Skeletal muscle satellite cell (primary cell): ENCODE measurements around the gene RPL35. TPM values are rescaled to one million over a fixed set of nuclear protein-coding genes. Genes with fewer than 3 reads are reported as not detected.

Experiments used
- H3K27me3 ChIP-seq: 2 replicates; pipeline ENCODE4 v1.7.0; 2013; ENCODE audit warnings: low read length; ENCODE audit not compliant: control insufficient read depth, insufficient read depth
- H3K36me3 ChIP-seq: 2 replicates; pipeline ENCODE4 v1.7.0; 2013; ENCODE audit warnings: mild to moderate bottlenecking, control low read depth, low read length; ENCODE audit not compliant: insufficient read depth
- H3K4me1 ChIP-seq: 2 replicates; pipeline ENCODE4 v1.7.0; 2013; ENCODE audit warnings: low read length; ENCODE audit not compliant: control insufficient read depth, insufficient read depth
- H3K4me2 ChIP-seq: 2 replicates; pipeline ENCODE4 v1.7.0; 2013; ENCODE audit warnings: mild to moderate bottlenecking, low read length
- H3K4me3 ChIP-seq: 2 replicates; pipeline ENCODE4 v1.7.0; 2013; ENCODE audit warnings: low read length
- H3K9ac ChIP-seq: 2 replicates; pipeline ENCODE4 v1.7.0; 2013; ENCODE audit warnings: mild to moderate bottlenecking, low read depth, low read length, moderate library complexity
- H3K9me3 ChIP-seq: replicated peaks from 2 replicates; pipeline ENCODE4 v1.7.0; 2013; ENCODE audit warnings: mild to moderate bottlenecking, control low read depth, low read length
- small RNA-seq: library from RNA; depleted of rRNA; stranded (forward); fragments of <200 nt; gene quantifications from one replicate; pipeline ENCODE3, GENCODE V24; 2012

The RPL35 gene

GRCh38 chr9:124810663-124811355 lies 50.9 kb downstream of the RPL35 start:
- H3K4me2 ChIP-seq: peak overlapping the region; percentile 55
- peaks cover 41% of the 10 kb centered on the region for H3K4me1 ChIP-seq
- H3K9me3 ChIP-seq: no peaks in the 10 kb centered on the region
- no peaks in the 10 kb centered on the region for H3K36me3 ChIP-seq
- H3K9ac ChIP-seq: peak overlapping the region; percentile 80
- H3K4me3 ChIP-seq: peak overlapping the region; percentile 12
- no peaks in the 10 kb centered on the region for H3K27me3 ChIP-seq

- Histone ChIP-seq H3K4me2 (no peak overlapping the region), H3K9ac (peak overlapping the region; percentile 60), H3K36me3 (no peaks in the 10 kb centered on the region), H3K4me3 (no peak overlapping the region), H3K9me3 (no peaks in the 10 kb centered on the region), H3K27me3 (no peaks in the 10 kb centered on the region), H3K4me1 (peaks cover 47% of the 10 kb centered on the region)
Measured at GRCh38 chr9:124809741-124810500, 51.8 kb downstream of the RPL35 start.

DNA sequence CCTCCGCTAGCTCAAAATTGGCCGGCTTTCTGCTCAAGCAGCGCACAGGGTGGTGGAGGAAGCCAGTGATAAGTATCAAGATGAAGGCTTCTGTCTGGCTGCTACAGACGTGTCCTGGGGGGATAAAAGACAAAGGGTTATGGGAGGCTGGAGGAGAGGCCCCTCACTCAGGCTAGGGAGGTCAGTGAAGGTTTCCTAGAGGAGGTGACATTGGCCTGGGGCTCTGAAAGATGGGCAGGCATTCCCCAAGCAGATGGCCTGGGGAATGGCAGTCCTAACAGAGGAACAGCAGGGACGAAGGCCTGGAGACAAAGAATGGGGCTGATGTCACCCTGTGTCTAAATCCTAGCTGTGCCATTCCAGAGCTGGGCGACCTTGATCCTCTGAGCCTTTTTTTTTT lies 52.5 kb downstream of the RPL35 start:
- H3K4me2 ChIP-seq: no peak overlapping the region
- H3K9ac ChIP-seq: no peak overlapping the region
- H3K27me3 ChIP-seq: no peaks in the 10 kb centered on the region
- no peak overlapping the region for H3K4me3 ChIP-seq
- H3K9me3 ChIP-seq: no peaks in the 10 kb centered on the region
- no peaks in the 10 kb centered on the region for H3K36me3 ChIP-seq
- peaks cover 50% of the 10 kb centered on the region for H3K4me1 ChIP-seq

DNA sequence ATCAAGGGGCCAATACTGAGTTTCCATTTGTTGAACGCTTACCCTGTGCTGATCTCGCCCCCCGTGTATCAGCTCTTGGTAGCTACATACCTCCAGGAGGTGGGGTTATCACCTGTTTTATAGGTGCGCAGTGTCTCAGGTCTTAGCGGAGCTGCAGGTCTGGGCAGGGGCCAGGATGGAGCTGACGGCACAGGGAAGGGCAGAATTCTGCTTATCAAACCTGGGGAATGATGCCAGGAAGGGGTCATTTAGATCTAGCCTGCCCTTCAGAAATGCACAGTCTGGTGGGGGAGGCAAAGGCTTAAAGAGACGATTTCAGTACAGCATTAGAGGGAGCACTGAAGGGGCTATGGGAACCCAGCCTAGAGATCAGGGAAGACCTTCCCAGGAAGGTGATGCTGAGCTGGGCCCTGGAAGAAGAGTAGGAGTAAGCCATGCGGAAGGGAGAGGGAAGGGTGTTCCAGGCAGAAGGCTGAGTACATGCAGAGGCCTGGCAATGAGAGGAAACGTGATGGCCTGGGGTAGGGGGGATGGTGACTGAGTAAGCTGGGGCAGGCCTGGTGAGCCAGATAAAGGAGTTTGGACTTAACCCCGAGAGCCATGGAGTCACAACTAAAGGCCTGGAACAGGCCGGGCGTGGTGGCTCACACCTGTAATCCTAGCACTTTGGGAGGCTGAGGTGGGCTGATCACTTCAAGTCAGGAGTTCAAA lies 53.4 kb downstream of the RPL35 start:
- Histone ChIP-seq H3K4me2 (no peak overlapping the region), H3K27me3 (no peaks in the 10 kb centered on the region), H3K9me3 (no peaks in the 10 kb centered on the region)

More for the DNA sequence above, 53.4 kb downstream of the RPL35 start:
- Histone ChIP-seq H3K9ac (no peak overlapping the region), H3K4me3 (no peak overlapping the region), H3K36me3 (no peaks in the 10 kb centered on the region), H3K4me1 (peaks cover 44% of the 10 kb centered on the region)

Small RNA genes within 50 kb of the gene (small RNA-seq; reads per million reads assigned to genes)
- gene RNU4-82P: not detected
